IMR-90 (cell line): Measurements from ENCODE around the gene ANKRD2. TPM values are rescaled to one million over a fixed set of nuclear protein-coding genes. Genes with fewer than 3 reads are reported as not detected.
A peak's percentile ranks its signal among the peaks of the same experiment; 100 is the strongest.

Experiments used
- ATAC-seq: fragments of 200-7000 bp; cut with Tn5 transposase; 2 replicates; pipeline ENCODE4 v1.9.1; 2020; ENCODE audit warnings: low read depth, mild to moderate bottlenecking, moderate library complexity
- BruUV-seq: library from RNA; stranded (reverse); fragments of 400-500 nt; replicated peaks from 2 replicates; lab custom pipeline; 2021; lab: Mats Ljungman, UMichigan
- CTCF ChIA-PET: fragments of 300-600 bp; formaldehyde crosslinking; extraction: SDS; loops from one replicate; lab custom pipeline; 2021; ENCODE audit warnings: antibody characterized with exemption; lab: Yijun Ruan, JAX
- POLR2A ChIA-PET: fragments of 300-600 bp; sonication (Branson Sonifier 250); formaldehyde crosslinking; loops from one replicate; lab custom pipeline; 2022; ENCODE audit warnings: antibody characterized with exemption; ENCODE audit not compliant: unreplicated experiment; lab: Charles Lee
- DNase-seq: peaks from one replicate; pipeline ENCODE4 v3.0.0; 2013
- H2AFZ ChIP-seq: replicated peaks from 2 replicates; pipeline ENCODE3; 2013; ENCODE audit warnings: low read length, mild to moderate bottlenecking; ENCODE audit not compliant: poor library complexity
- H2AK5ac ChIP-seq: 2 replicates; pipeline ENCODE4 v1.6.1; 2013; ENCODE audit warnings: low read depth, low read length, inconsistent platforms
- H2AK9ac ChIP-seq: replicated peaks from 2 replicates; pipeline ENCODE3; 2013; ENCODE audit warnings: mild to moderate bottlenecking, low read depth, low read length, moderate library complexity; ENCODE audit not compliant: poor library complexity
- H2BK120ac ChIP-seq: 2 replicates; pipeline ENCODE4 v1.6.1; 2013; ENCODE audit warnings: low read depth, low read length, inconsistent platforms
- H2BK15ac ChIP-seq: 3 replicates; pipeline ENCODE4 v1.6.1; 2013; ENCODE audit warnings: low read depth, low read length, inconsistent platforms
- H2BK20ac ChIP-seq: 2 replicates; pipeline ENCODE4 v1.6.1; 2013; ENCODE audit warnings: low read depth, mild to moderate bottlenecking, inconsistent platforms, low read length, moderate library complexity
- H2BK5ac ChIP-seq: 2 replicates; pipeline ENCODE4 v1.6.1; 2013; ENCODE audit warnings: mild to moderate bottlenecking, low read depth, low read length, inconsistent platforms; ENCODE audit not compliant: poor library complexity, severe bottlenecking
- H3K14ac ChIP-seq: replicated peaks from 2 replicates; pipeline ENCODE4 v1.6.1; 2013; ENCODE audit warnings: low read depth, low read length, inconsistent platforms
- H3K18ac ChIP-seq: 2 replicates; pipeline ENCODE4 v1.6.1; 2013; ENCODE audit warnings: low read depth, low read length, control low read depth
- H3K23ac ChIP-seq: 2 replicates; pipeline ENCODE4 v1.6.1; 2013; ENCODE audit warnings: low read depth, low read length, inconsistent platforms
- H3K27ac ChIP-seq: 2 replicates; pipeline ENCODE4 v1.5.1; 2013; ENCODE audit warnings: mild to moderate bottlenecking, control low read depth, low read length; ENCODE audit not compliant: insufficient read depth
- H3K27me3 ChIP-seq: 2 replicates; pipeline ENCODE4 v1.6.1; 2013; ENCODE audit warnings: low read length; ENCODE audit not compliant: control insufficient read depth, insufficient read depth
- H3K36me3 ChIP-seq: 2 replicates; pipeline ENCODE4 v1.6.1; 2013; ENCODE audit warnings: low read length, mixed read lengths; ENCODE audit not compliant: control insufficient read depth, insufficient read depth
- H3K4ac ChIP-seq: 2 replicates; pipeline ENCODE4 v1.6.1; 2013; ENCODE audit warnings: low read depth, low read length, inconsistent platforms
- H3K4me1 ChIP-seq: 2 replicates; pipeline ENCODE4 v1.6.1; 2013; ENCODE audit warnings: low read length, mixed read lengths; ENCODE audit not compliant: control insufficient read depth, insufficient read depth
- H3K4me2 ChIP-seq: 2 replicates; pipeline ENCODE4 v1.6.1; 2013; ENCODE audit warnings: low read depth, mild to moderate bottlenecking, control low read depth, low read length, moderate library complexity
- H3K4me3 ChIP-seq: 2 replicates; pipeline ENCODE4 v1.5.1; 2013; ENCODE audit warnings: low read depth, mild to moderate bottlenecking, control low read depth, low read length, moderate library complexity; ENCODE audit not compliant: insufficient read depth
- H3K56ac ChIP-seq: 2 replicates; pipeline ENCODE4 v1.6.1; 2013; ENCODE audit warnings: low read length, inconsistent platforms; ENCODE audit not compliant: insufficient read depth; ENCODE audit errors: extremely low read depth
- H3K79me1 ChIP-seq, 2 experiments: 2 replicates each; pipeline ENCODE4 v1.6.1; 2013; ENCODE audit warnings: low read length in 2 of 2, inconsistent platforms in 1 of 2, low read depth in 1 of 2
- H3K9ac ChIP-seq: 2 replicates; pipeline ENCODE4 v1.6.1; 2013; ENCODE audit warnings: low read depth, low read length, control low read depth
- H3K9me1 ChIP-seq: 2 replicates; pipeline ENCODE4 v1.6.1; 2013; ENCODE audit warnings: low read length, inconsistent platforms; ENCODE audit not compliant: insufficient read depth
- H3K9me3 ChIP-seq: 2 replicates; pipeline ENCODE4 v1.6.1; 2013; ENCODE audit warnings: low read length; ENCODE audit not compliant: control insufficient read depth, insufficient read depth
- H4K20me1 ChIP-seq: 2 replicates; pipeline ENCODE4 v1.6.1; 2013; ENCODE audit warnings: low read length, inconsistent platforms; ENCODE audit not compliant: insufficient read depth
- H4K5ac ChIP-seq: 2 replicates; pipeline ENCODE4 v1.6.1; 2013; ENCODE audit warnings: mild to moderate bottlenecking, low read depth, low read length, control low read depth
- H4K8ac ChIP-seq, 2 experiments: 2 replicates each; pipeline ENCODE4 v1.6.1; 2013; ENCODE audit warnings: low read depth in 2 of 2, low read length in 2 of 2, control low read depth in 1 of 2, inconsistent platforms in 1 of 2
- H4K91ac ChIP-seq: 2 replicates; pipeline ENCODE4 v1.6.1; 2013; ENCODE audit warnings: low read depth, low read length, inconsistent platforms; ENCODE audit not compliant: insufficient read depth
- BHLHE40 ChIP-seq: fragments of 150-350 bp; IDR thresholded peaks from 2 replicates; pipeline ENCODE4 v1.6.1; 2016; ENCODE audit warnings: mild to moderate bottlenecking, low read depth, low read length
- CEBPB ChIP-seq: IDR thresholded peaks from 2 replicates; pipeline ENCODE4 v1.6.1; 2012; ENCODE audit warnings: low read depth, low read length, improper control_type of control experiment
- CHD1 ChIP-seq: IDR thresholded peaks from 2 replicates; pipeline ENCODE4 v1.6.1; 2012; ENCODE audit warnings: low read depth, low read length, improper control_type of control experiment
- CTCF ChIP-seq: conservative IDR thresholded peaks from 2 replicates; pipeline ENCODE4 v1.5.1; 2012; ENCODE audit warnings: mild to moderate bottlenecking, low read depth, low read length, improper control_type of control experiment
- MAFK ChIP-seq: IDR thresholded peaks from 2 replicates; pipeline ENCODE4 v1.6.1; 2012; ENCODE audit warnings: low read depth, low read length, improper control_type of control experiment
- MAZ ChIP-seq: IDR thresholded peaks from 2 replicates; pipeline ENCODE4 v1.6.1; 2012; ENCODE audit warnings: low read depth, mild to moderate bottlenecking, low read length, improper control_type of control experiment, moderate library complexity, borderline replicate concordance
- POLR2A ChIP-seq: IDR thresholded peaks from 2 replicates; pipeline ENCODE4 v1.6.1; 2012; ENCODE audit warnings: mild to moderate bottlenecking, low read depth, low read length
- RAD21 ChIP-seq: IDR thresholded peaks from 2 replicates; pipeline ENCODE4 v1.6.1; 2012; ENCODE audit warnings: low read length, improper control_type of control experiment
- RCOR1 ChIP-seq: IDR thresholded peaks from 2 replicates; pipeline ENCODE4 v1.6.1; 2012; ENCODE audit warnings: mild to moderate bottlenecking, low read length, improper control_type of control experiment; ENCODE audit not compliant: insufficient replicate concordance
- RFX5 ChIP-seq: IDR thresholded peaks from 2 replicates; pipeline ENCODE4 v1.8.0; 2012; ENCODE audit warnings: low read depth, mild to moderate bottlenecking, low read length, moderate library complexity
- SMC3 ChIP-seq: fragments of 150-350 bp; IDR thresholded peaks from 2 replicates; pipeline ENCODE4 v1.6.1; 2016; ENCODE audit warnings: low read depth, mild to moderate bottlenecking, antibody characterized with exemption, low read length, moderate library complexity
- USF2 ChIP-seq: fragments of 150-350 bp; IDR thresholded peaks from 2 replicates; pipeline ENCODE4 v1.6.1; 2017; ENCODE audit warnings: mild to moderate bottlenecking, antibody characterized with exemption, low read length, low read depth
- WGBS, 2 experiments: methylation state at CpG; one replicate each; pipeline versions ENCODE4 v1.1.5 to v1.1.7; 2013; ENCODE audit warnings: missing lambda C conversion rate in 2 of 2; ENCODE audit not compliant: insufficient read length in 1 of 2; ENCODE audit errors: extremely low coverage in 2 of 2; 5-methylcytosine and 5-hydroxymethylcytosine counted together
- dilution Hi-C: fragments of 300-500 bp; cut with HindIII; formaldehyde crosslinking; loops from one replicate; pipeline ENCODE4 v1.14.3; 2018; ENCODE audit warnings: low sequenced_read_pairs; ENCODE audit not compliant: unreplicated experiment
- in situ Hi-C: fragments of 300-500 bp; cut with MboI; formaldehyde crosslinking; loops from 3 replicates; pipeline ENCODE4 v1.14.3; 2019; ENCODE audit warnings: low sequenced_read_pairs, inconsistent platforms, mixed read lengths
- intact Hi-C: fragments of 100-400 bp; cut with micrococcal nuclease; formaldehyde crosslinking; loops from 2 replicates; pipeline ENCODE4 v1.10.0; 2022
- polyA plus RNA-seq, 3 experiments: library from polyadenylated mRNA; depleted of rRNA; stranded (reverse); fragments of >200 nt; gene quantifications; 2 replicates each; pipeline ENCODE4 v1.2.3, GENCODE V29; 2012; ENCODE audit warnings: low replicate concordance in 1 of 3
- total RNA-seq: library from RNA; depleted of rRNA; stranded (reverse); fragments of >200 nt; gene quantifications from 2 replicates; pipeline ENCODE4 v1.2.3, GENCODE V29; 2012

ANKRD2 gene
- total and polyA plus RNA-seq, 2 of the 4 experiments (the other 2 are of a cell fraction): 0.36 to 0.65 TPM

DNA sequence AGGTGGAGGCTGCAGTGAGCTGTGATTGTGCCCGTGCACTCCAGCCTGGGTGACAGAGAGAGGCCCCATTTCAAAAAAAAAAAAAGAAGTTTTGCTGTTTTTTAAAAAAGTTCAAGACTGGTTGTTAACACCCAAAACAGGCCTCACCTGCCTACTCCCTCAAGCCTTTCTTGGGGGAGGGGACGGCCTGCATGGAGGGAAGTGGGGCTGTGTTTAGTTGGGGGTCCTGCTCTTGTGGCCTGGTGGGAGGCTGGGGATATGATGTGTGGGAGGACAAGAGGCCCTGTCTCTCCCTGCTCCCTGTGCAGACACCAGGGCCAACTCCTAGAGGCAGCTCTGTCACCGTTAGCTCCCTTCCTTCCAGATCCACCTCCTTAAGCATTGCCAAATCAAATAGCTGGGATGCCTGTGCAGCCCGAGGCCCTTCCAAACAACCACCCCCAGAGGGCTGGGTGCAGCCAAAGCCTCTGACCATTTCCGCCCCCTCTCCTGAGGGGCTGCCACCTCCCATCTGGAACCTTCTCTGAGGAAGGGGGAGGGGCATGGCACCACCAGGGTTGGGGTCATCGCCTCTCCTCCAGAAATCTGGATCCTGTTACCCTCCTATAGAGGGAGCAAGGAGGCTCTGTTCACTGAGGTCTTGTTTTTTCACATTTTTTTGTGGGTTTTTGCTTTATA, 32.9 kb upstream of the ANKRD2 start:
- Histone ChIP-seq H2BK120ac (peak overlapping the region; percentile 81), H4K5ac (peak overlapping the region; percentile 14; the same call in 1 of the 2 replicates), H4K20me1 (no peaks in the 10 kb centered on the region), H2AK9ac (peak overlapping the region; percentile 93), H4K8ac (peak overlapping the region; percentile 68 to 84), H3K27ac (peak overlapping the region; percentile 83), H3K4me2 (peak overlapping the region; percentile 16), H2AK5ac (peak overlapping the region; percentile 91), H2BK15ac (peak overlapping the region; percentile 82; the same call in 2 of the 3 replicates), H3K23ac (no peak overlapping the region), H2BK5ac (peak overlapping the region; percentile 75), H3K56ac (peak overlapping the region; percentile 54; the same call in 1 of the 2 replicates), H3K27me3 (no peaks in the 10 kb centered on the region), H3K9me1 (peaks cover 21% of the 10 kb centered on the region), H3K4ac (peak overlapping the region; percentile 83), H3K18ac (peak overlapping the region; percentile 62), H3K4me1 (peaks cover 39% of the 10 kb centered on the region), H3K36me3 (no peaks in the 10 kb centered on the region), H3K9me3 (no peaks in the 10 kb centered on the region), H3K4me3 (no peak overlapping the region), H3K79me1 (peaks cover 15 to 75% of the 10 kb centered on the region in 2 experiments), H3K14ac (peak overlapping the region; percentile 91), H2AFZ (peak overlapping the region; percentile 69), H4K91ac (peak overlapping the region; percentile 93), H2BK20ac (peak overlapping the region; percentile 83), H3K9ac (peak overlapping the region; percentile 35)
- dilution Hi-C loops (no loop called here), intact Hi-C loops (no loop called here), in situ Hi-C loops (no loop called here)
- ATAC-seq: peak; percentile 66
- POLR2A ChIA-PET: interaction anchor here (1.4 kb wide), 1 partner anchor 42 kb away, joined by 4 read pairs; no protein-coding TSS in a partner anchor
- CTCF ChIA-PET: interaction anchor here (1.2 kb wide), 1 partner anchor 14 kb away, joined by 3 read pairs; no protein-coding TSS in a partner anchor
- no CpG with 5 or more reads among the region's 6 CpGs for WGBS, 2 experiments
- TF ChIP-seq POLR2A (peak; percentile 35; the same call in 1 of the 2 replicates), RCOR1 (peak; percentile 66), USF2 (no peak), MAZ (peak; percentile 72), SMC3 (no peak; the same call in 1 of the 2 replicates), RAD21 (0 out of 2 replicates have a peak, but pooled peaks have one; percentile 16), RFX5 (no peak), BHLHE40 (no peak), CHD1 (no peak), MAFK (no peak), CEBPB (peak; percentile 83), CTCF (peak; percentile 46)
- DNase-seq: peak; percentile 84
- no TSS peak for BruUV-seq
